WTC11 (cell line): ENCODE results near the gene CACNA1D. TPM values are rescaled to one million over a fixed set of nuclear protein-coding genes. Genes with fewer than 3 reads are reported as not detected.

ENCODE experiments used
- ATAC-seq: fragments of 200-7000 bp; cut with Tn5 transposase; 2 replicates; pipeline ENCODE4 v1.10.0; 2021; ENCODE audit warnings: mild to moderate bottlenecking, moderate library complexity
- CTCF ChIA-PET: fragments of 300-600 bp; sonication (Branson Sonifier 250); formaldehyde crosslinking; loops from one replicate; lab custom pipeline; 2021; ENCODE audit warnings: antibody characterized with exemption; lab: Charles Lee
- POLR2A ChIA-PET: fragments of 350-600 bp; sonication (Branson Sonifier 250); formaldehyde crosslinking; loops from one replicate; lab custom pipeline; 2021; ENCODE audit warnings: antibody characterized with exemption; lab: Charles Lee
- DNase-seq: peaks from one replicate; pipeline ENCODE4 v3.0.0; 2021; ENCODE audit warnings: low spot score
- H3K27ac Mint-ChIP-seq: 2 replicates; pipeline ENCODE4 v1.8.0; 2021; ENCODE audit warnings: mixed read lengths
- H3K27me3 Mint-ChIP-seq: 2 replicates; pipeline ENCODE4 v1.8.0; 2021; ENCODE audit warnings: low read depth, mild to moderate bottlenecking, moderate library complexity, mixed read lengths
- H3K36me3 Mint-ChIP-seq: 2 replicates; pipeline ENCODE4 v1.8.0; 2021; ENCODE audit warnings: mixed read lengths
- H3K4me1 Mint-ChIP-seq: 2 replicates; pipeline ENCODE4 v1.8.0; 2022; ENCODE audit warnings: mixed read lengths
- H3K4me3 Mint-ChIP-seq: 2 replicates; pipeline ENCODE4 v1.8.0; 2021; ENCODE audit warnings: mild to moderate bottlenecking, moderate library complexity, mixed read lengths
- H3K9me3 Mint-ChIP-seq: 2 replicates; pipeline ENCODE4 v1.8.0; 2021; ENCODE audit warnings: mixed read lengths
- CBFB ChIP-seq: sonication (generic); formaldehyde crosslinking; IDR thresholded peaks from 2 replicates; pipeline ENCODE4 v1.8.1; 2022; ENCODE audit warnings: mild to moderate bottlenecking, low read depth, missing genetic modification reagents
- CREB1 ChIP-seq: sonication (generic); formaldehyde crosslinking; IDR thresholded peaks from 2 replicates; pipeline ENCODE4 v1.8.0; 2023; ENCODE audit warnings: mild to moderate bottlenecking, missing genetic modification reagents
- CREM ChIP-seq: sonication (generic); formaldehyde crosslinking; IDR thresholded peaks from 2 replicates; pipeline ENCODE4 v1.8.1; 2022; ENCODE audit warnings: mild to moderate bottlenecking, missing genetic modification reagents, moderate library complexity
- ELF4 ChIP-seq: sonication (generic); formaldehyde crosslinking; IDR thresholded peaks from 2 replicates; pipeline ENCODE4 v1.8.1; 2022; ENCODE audit warnings: low read depth, mild to moderate bottlenecking, moderate library complexity, missing genetic modification reagents
- ESRRA ChIP-seq: sonication (generic); formaldehyde crosslinking; IDR thresholded peaks from 2 replicates; pipeline ENCODE4 v1.8.1; 2022; ENCODE audit warnings: mild to moderate bottlenecking, missing genetic modification reagents, borderline replicate concordance
- ETV6 ChIP-seq: sonication (generic); formaldehyde crosslinking; IDR thresholded peaks from 2 replicates; pipeline ENCODE4 v1.8.1; 2022; ENCODE audit warnings: mild to moderate bottlenecking, missing genetic modification reagents
- GABPB1 ChIP-seq: sonication (generic); formaldehyde crosslinking; IDR thresholded peaks from 2 replicates; pipeline ENCODE4 v1.8.1; 2023; ENCODE audit warnings: mild to moderate bottlenecking, missing genetic modification reagents
- HMGA2 ChIP-seq: fragments of 250-450 bp; sonication (Bioruptor Pico); IDR thresholded peaks from 2 replicates; pipeline ENCODE4 v1.4.0; 2021; ENCODE audit warnings: mild to moderate bottlenecking, moderate library complexity
- IRF2 ChIP-seq: sonication (generic); formaldehyde crosslinking; IDR thresholded peaks from 2 replicates; pipeline ENCODE4 v1.8.0; 2022; ENCODE audit warnings: low read depth, missing genetic modification reagents, borderline replicate concordance
- JAZF1 ChIP-seq: fragments of 250-450 bp; sonication (Bioruptor Pico); IDR thresholded peaks from 2 replicates; pipeline ENCODE4 v1.9.0; 2021; ENCODE audit warnings: moderate library complexity, mild to moderate bottlenecking, inconsistent platforms
- MXD4 ChIP-seq: fragments of 250-450 bp; sonication (Bioruptor Pico); IDR thresholded peaks from 2 replicates; pipeline ENCODE4 v1.8.0; 2021; ENCODE audit warnings: mild to moderate bottlenecking, moderate library complexity, borderline replicate concordance
- NR3C1 ChIP-seq: sonication (generic); formaldehyde crosslinking; conservative IDR thresholded peaks from 2 replicates; pipeline ENCODE4 v1.8.1; 2023; ENCODE audit warnings: low read depth, mild to moderate bottlenecking, missing genetic modification reagents
- PRDM15 ChIP-seq: sonication (generic); formaldehyde crosslinking; IDR thresholded peaks from 2 replicates; pipeline ENCODE4 v1.8.0; 2022; ENCODE audit warnings: missing genetic modification reagents
- SOX15 ChIP-seq: fragments of 250-450 bp; sonication (Bioruptor Pico); IDR thresholded peaks from 2 replicates; pipeline ENCODE4 v1.9.0; 2021; ENCODE audit warnings: mild to moderate bottlenecking
- SP1 ChIP-seq: sonication (generic); formaldehyde crosslinking; conservative IDR thresholded peaks from 2 replicates; pipeline ENCODE4 v1.8.1; 2022; ENCODE audit warnings: missing genetic modification reagents
- ZMAT4 ChIP-seq: fragments of 250-450 bp; sonication (Bioruptor Pico); IDR thresholded peaks from 2 replicates; pipeline ENCODE4 v1.9.0; 2021; ENCODE audit warnings: mild to moderate bottlenecking
- ZNF219 ChIP-seq: sonication (generic); formaldehyde crosslinking; IDR thresholded peaks from 2 replicates; pipeline ENCODE4 v1.8.0; 2023; ENCODE audit warnings: missing genetic modification reagents, mild to moderate bottlenecking, borderline replicate concordance
- total RNA-seq: library from RNA; stranded (reverse); gene quantifications from 3 replicates; pipeline ENCODE4 v1.2.3, GENCODE V29; 2021
- TF ChIP-seq, protein P1 (sequence below): sonication (generic); formaldehyde crosslinking; IDR thresholded peaks from 2 replicates; pipeline ENCODE4 v1.8.0; 2022; ENCODE audit warnings: mild to moderate bottlenecking, missing genetic modification reagents
- TF ChIP-seq, protein P2 (sequence below): sonication (generic); formaldehyde crosslinking; IDR thresholded peaks from 2 replicates; pipeline ENCODE4 v1.8.1; 2023; ENCODE audit warnings: mild to moderate bottlenecking, missing genetic modification reagents
- TF ChIP-seq, protein P3 (sequence below): sonication (generic); formaldehyde crosslinking; IDR thresholded peaks from 2 replicates; pipeline ENCODE4 v1.8.0; 2022; ENCODE audit warnings: mild to moderate bottlenecking, missing genetic modification reagents
- TF ChIP-seq, protein P4 (sequence below): fragments of 250-450 bp; sonication (Bioruptor Pico); IDR thresholded peaks from 2 replicates; pipeline ENCODE4 v2.1.2; 2022; ENCODE audit warnings: mild to moderate bottlenecking, moderate library complexity

The CACNA1D gene
- total RNA-seq, 1 experiment from 2014 or later, result 2.3 TPM

- H3K36me3 Mint-ChIP-seq, result no peaks in the 10 kb centered on the region
- ATAC-seq, result peak; percentile 31; the same call in 1 of the 2 replicates
- POLR2A ChIA-PET, result no interaction called here
- no peaks in the 10 kb centered on the region for H3K27me3 Mint-ChIP-seq
- H3K27ac Mint-ChIP-seq, result no peak overlapping the region
- H3K9me3 Mint-ChIP-seq, result no peaks in the 10 kb centered on the region
- CTCF ChIA-PET, result interaction anchor here (0.6 to 1.0 kb wide), 2 partner anchors 16 to 18 kb away, joined by 3 to 4 read pairs; no protein-coding TSS in a partner anchor
- peaks cover 23% of the 10 kb centered on the region for H3K4me1 Mint-ChIP-seq
- DNase-seq, result no peak
- H3K4me3 Mint-ChIP-seq, result no peak overlapping the region
- TF ChIP-seq IRF2 (no peak), ELF4 (CRISPR knock-in tag) (no peak), CREB1 (no peak), ZNF219 (CRISPR knock-in tag) (no peak), ETV6 (CRISPR knock-in tag) (no peak)
- TF ChIP-seq, protein P1, sequence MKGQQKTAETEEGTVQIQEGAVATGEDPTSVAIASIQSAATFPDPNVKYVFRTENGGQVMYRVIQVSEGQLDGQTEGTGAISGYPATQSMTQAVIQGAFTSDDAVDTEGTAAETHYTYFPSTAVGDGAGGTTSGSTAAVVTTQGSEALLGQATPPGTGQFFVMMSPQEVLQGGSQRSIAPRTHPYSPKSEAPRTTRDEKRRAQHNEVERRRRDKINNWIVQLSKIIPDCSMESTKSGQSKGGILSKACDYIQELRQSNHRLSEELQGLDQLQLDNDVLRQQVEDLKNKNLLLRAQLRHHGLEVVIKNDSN (CRISPR knock-in tag), result no peak
Measured at GRCh38 chr3:53577506-53577905, 83.1 kb downstream of the CACNA1D start.

GRCh38 chr3:53579636-53580035 lies 85.2 kb downstream of the CACNA1D start:
- no peak for ATAC-seq

DNA sequence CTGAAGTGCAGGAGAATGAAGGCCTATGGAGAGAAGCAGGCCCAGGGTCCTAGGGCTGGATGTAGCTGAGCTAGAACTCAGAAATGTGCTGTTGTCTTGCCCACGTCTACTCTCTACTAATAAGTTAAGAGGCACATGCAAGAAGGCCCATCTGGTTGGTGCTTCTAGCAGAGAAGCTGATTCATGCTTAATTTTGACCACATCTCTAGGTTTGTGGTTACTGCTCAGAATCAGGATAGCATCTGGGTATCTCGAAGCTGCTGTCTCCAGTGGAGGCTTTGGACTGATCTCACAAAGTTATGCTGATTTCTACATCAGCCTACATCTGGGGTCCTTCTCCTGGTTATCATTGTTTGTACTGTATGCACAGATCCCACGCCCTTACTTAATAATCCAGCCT lies 87.3 kb downstream of the CACNA1D start:
- no peaks in the 10 kb centered on the region for H3K9me3 Mint-ChIP-seq
- DNase-seq (no peak), ATAC-seq (no peak)
- ChIA-PET POLR2A (no interaction called here), CTCF (no interaction called here)
- no peak overlapping the region for H3K4me3 Mint-ChIP-seq
- H3K4me1 Mint-ChIP-seq, result peaks cover 31% of the 10 kb centered on the region
- no peak overlapping the region for H3K27ac Mint-ChIP-seq
- no peaks in the 10 kb centered on the region for H3K36me3 Mint-ChIP-seq
- H3K27me3 Mint-ChIP-seq, result no peaks in the 10 kb centered on the region
- TF ChIP-seq PRDM15 (CRISPR knock-in tag) (no peak), SP1 (CRISPR knock-in tag) (no peak), GABPB1 (no peak), NR3C1 (CRISPR knock-in tag) (no peak), SOX15 (CRISPR knock-in tag) (no peak), HMGA2 (CRISPR knock-in tag) (no peak), ZMAT4 (CRISPR knock-in tag) (no peak), CREM (CRISPR knock-in tag) (no peak), MXD4 (CRISPR knock-in tag) (no peak), ESRRA (CRISPR knock-in tag) (no peak), CBFB (CRISPR knock-in tag) (no peak), JAZF1 (CRISPR knock-in tag) (no peak)
- TF ChIP-seq, protein P1 (CRISPR knock-in tag), result no peak
- TF ChIP-seq, protein P2, sequence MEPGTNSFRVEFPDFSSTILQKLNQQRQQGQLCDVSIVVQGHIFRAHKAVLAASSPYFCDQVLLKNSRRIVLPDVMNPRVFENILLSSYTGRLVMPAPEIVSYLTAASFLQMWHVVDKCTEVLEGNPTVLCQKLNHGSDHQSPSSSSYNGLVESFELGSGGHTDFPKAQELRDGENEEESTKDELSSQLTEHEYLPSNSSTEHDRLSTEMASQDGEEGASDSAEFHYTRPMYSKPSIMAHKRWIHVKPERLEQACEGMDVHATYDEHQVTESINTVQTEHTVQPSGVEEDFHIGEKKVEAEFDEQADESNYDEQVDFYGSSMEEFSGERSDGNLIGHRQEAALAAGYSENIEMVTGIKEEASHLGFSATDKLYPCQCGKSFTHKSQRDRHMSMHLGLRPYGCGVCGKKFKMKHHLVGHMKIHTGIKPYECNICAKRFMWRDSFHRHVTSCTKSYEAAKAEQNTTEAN, result no peak
- TF ChIP-seq, protein P3, sequence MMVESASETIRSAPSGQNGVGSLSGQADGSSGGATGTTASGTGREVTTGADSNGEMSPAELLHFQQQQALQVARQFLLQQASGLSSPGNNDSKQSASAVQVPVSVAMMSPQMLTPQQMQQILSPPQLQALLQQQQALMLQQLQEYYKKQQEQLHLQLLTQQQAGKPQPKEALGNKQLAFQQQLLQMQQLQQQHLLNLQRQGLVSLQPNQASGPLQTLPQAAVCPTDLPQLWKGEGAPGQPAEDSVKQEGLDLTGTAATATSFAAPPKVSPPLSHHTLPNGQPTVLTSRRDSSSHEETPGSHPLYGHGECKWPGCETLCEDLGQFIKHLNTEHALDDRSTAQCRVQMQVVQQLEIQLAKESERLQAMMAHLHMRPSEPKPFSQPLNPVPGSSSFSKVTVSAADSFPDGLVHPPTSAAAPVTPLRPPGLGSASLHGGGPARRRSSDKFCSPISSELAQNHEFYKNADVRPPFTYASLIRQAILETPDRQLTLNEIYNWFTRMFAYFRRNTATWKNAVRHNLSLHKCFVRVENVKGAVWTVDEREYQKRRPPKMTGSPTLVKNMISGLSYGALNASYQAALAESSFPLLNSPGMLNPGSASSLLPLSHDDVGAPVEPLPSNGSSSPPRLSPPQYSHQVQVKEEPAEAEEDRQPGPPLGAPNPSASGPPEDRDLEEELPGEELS (CRISPR knock-in tag), result no peak

More at GRCh38 chr3:53579636-53580035, 85.2 kb downstream of the CACNA1D start:
- CTCF ChIA-PET, result no interaction called here
- H3K36me3 Mint-ChIP-seq, result no peaks in the 10 kb centered on the region
- no peaks in the 10 kb centered on the region for H3K27me3 Mint-ChIP-seq
- POLR2A ChIA-PET, result no interaction called here
- no peaks in the 10 kb centered on the region for H3K9me3 Mint-ChIP-seq
- H3K4me1 Mint-ChIP-seq, result peaks cover 26% of the 10 kb centered on the region
- TF ChIP-seq, protein P4, sequence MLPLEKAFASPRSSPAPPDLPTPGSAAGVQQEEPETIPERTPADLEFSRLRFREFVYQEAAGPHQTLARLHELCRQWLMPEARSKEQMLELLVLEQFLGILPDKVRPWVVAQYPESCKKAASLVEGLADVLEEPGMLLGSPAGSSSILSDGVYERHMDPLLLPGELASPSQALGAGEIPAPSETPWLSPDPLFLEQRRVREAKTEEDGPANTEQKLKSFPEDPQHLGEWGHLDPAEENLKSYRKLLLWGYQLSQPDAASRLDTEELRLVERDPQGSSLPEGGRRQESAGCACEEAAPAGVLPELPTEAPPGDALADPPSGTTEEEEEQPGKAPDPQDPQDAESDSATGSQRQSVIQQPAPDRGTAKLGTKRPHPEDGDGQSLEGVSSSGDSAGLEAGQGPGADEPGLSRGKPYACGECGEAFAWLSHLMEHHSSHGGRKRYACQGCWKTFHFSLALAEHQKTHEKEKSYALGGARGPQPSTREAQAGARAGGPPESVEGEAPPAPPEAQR, result no peak
- no peak for TF ChIP-seq ZMAT4 (CRISPR knock-in tag)
- DNase-seq, result no peak
- H3K27ac Mint-ChIP-seq, result no peak overlapping the region
- H3K4me3 Mint-ChIP-seq, result no peak overlapping the region
